Measurements from ENCODE around the gene SCP2D1.
A peak's percentile ranks its signal among the peaks of the same experiment; 100 is the strongest.
"Not testable (repeated sequence)": the region's sequence is repeated elsewhere in the genome, so short reads cannot be mapped to it uniquely, and the experiment has no call there.

Gene SCP2D1

GRCh38 chr20:18813483-18813882 lies at the start of gene SCP2D1:
TSS of gene SCP2D1 (plus strand) at chr20:18813783. CDS start at chr20:18813816, 33 bp downstream.
- DNase-seq (ENCODE audit: low read depth): no peak

- DNase-seq (ENCODE audit: low read depth): no peak
Observed at GRCh38 chr20:18767676-18768075, 45.9 kb upstream of the SCP2D1 start.

GRCh38 chr20:18773566-18773965 lies 40.0 kb upstream of the SCP2D1 start:
- no peak for DNase-seq (ENCODE audit: low read depth)

GRCh38 chr20:18774207-18774606 lies 39.4 kb upstream of the SCP2D1 start:
- no peak for DNase-seq (ENCODE audit: low read depth)

- DNase-seq (ENCODE audit: low read depth): no peak
Observed at GRCh38 chr20:18775633-18776032, 38.0 kb upstream of the SCP2D1 start.

GRCh38 chr20:18778690-18779392 lies 34.7 kb upstream of the SCP2D1 start:
- DNase-seq (ENCODE audit: low read depth): no peak

- peak; percentile 5 for DNase-seq (ENCODE audit: low read depth)
Observed at GRCh38 chr20:18780385-18781130, 33.0 kb upstream of the SCP2D1 start.

GRCh38 chr20:18781509-18781908 lies 32.1 kb upstream of the SCP2D1 start:
- DNase-seq (ENCODE audit: low read depth): no peak

- DNase-seq (ENCODE audit: low read depth): no peak
Observed at GRCh38 chr20:18783385-18783959, 30.1 kb upstream of the SCP2D1 start.

GRCh38 chr20:18787046-18787445 lies 26.5 kb upstream of the SCP2D1 start:
- DNase-seq (ENCODE audit: low read depth): not testable (repeated sequence)

GRCh38 chr20:18788021-18788420 lies 25.6 kb upstream of the SCP2D1 start:
- DNase-seq (ENCODE audit: low read depth): no peak

- DNase-seq (ENCODE audit: low read depth): no peak
Observed at GRCh38 chr20:18790787-18791186, 22.8 kb upstream of the SCP2D1 start.

GRCh38 chr20:18793625-18794427 lies 19.8 kb upstream of the SCP2D1 start:
- peak; percentile 85 for DNase-seq (ENCODE audit: low read depth)

- no peak for DNase-seq (ENCODE audit: low read depth)
Observed at GRCh38 chr20:18794428-18794787, 19.2 kb upstream of the SCP2D1 start.

- DNase-seq (ENCODE audit: low read depth): no peak
Observed at GRCh38 chr20:18795366-18795765, 18.2 kb upstream of the SCP2D1 start.

GRCh38 chr20:18796282-18796833 lies 17.2 kb upstream of the SCP2D1 start:
- DNase-seq (ENCODE audit: low read depth): no peak

GRCh38 chr20:18801516-18801915 lies 12.1 kb upstream of the SCP2D1 start:
- DNase-seq (ENCODE audit: low read depth): no peak

- no peak for DNase-seq (ENCODE audit: low read depth)
Observed at GRCh38 chr20:18802012-18802634, 11.5 kb upstream of the SCP2D1 start.

GRCh38 chr20:18805881-18806280 lies 7.7 kb upstream of the SCP2D1 start:
- DNase-seq (ENCODE audit: low read depth): no peak

GRCh38 chr20:18808712-18809111 lies 4.9 kb upstream of the SCP2D1 start:
- no peak for DNase-seq (ENCODE audit: low read depth)

- DNase-seq (ENCODE audit: low read depth): no peak
Observed at GRCh38 chr20:18811186-18811585, 2.4 kb upstream of the SCP2D1 start.

GRCh38 chr20:18811904-18812303 lies 1.7 kb upstream of the SCP2D1 start:
- no peak for DNase-seq (ENCODE audit: low read depth)

All from fibroblast of gingiva (primary cell).